WTC11 (cell line): Measurements from ENCODE around the gene ADAM19.

Source experiments
- FOXJ3 ChIP-seq: sonication (generic); formaldehyde crosslinking; IDR thresholded peaks from 2 replicates; pipeline ENCODE4 v1.9.0; 2021; ENCODE audit warnings: missing genetic modification reagents, mild to moderate bottlenecking, borderline replicate concordance
- MAX ChIP-seq: sonication (generic); formaldehyde crosslinking; IDR thresholded peaks from 2 replicates; pipeline ENCODE4 v1.8.0; 2022; ENCODE audit warnings: mild to moderate bottlenecking, missing genetic modification reagents
- NR2C2 ChIP-seq: sonication (generic); formaldehyde crosslinking; IDR thresholded peaks from 2 replicates; pipeline ENCODE4 v1.8.0; 2022; ENCODE audit warnings: mild to moderate bottlenecking, missing genetic modification reagents
- SP1 ChIP-seq: sonication (generic); formaldehyde crosslinking; conservative IDR thresholded peaks from 2 replicates; pipeline ENCODE4 v1.8.1; 2022; ENCODE audit warnings: missing genetic modification reagents
- USF2 ChIP-seq: sonication (generic); formaldehyde crosslinking; IDR thresholded peaks from 2 replicates; pipeline ENCODE4 v1.8.1; 2023; ENCODE audit warnings: mild to moderate bottlenecking, missing genetic modification reagents, moderate library complexity
- TF ChIP-seq, protein P1 (sequence below): fragments of 200-600 bp; IDR thresholded peaks from 2 replicates; pipeline ENCODE4 v1.8.0; 2022; ENCODE audit warnings: antibody characterized with exemption
- TF ChIP-seq, protein P2 (sequence below): sonication (generic); formaldehyde crosslinking; IDR thresholded peaks from 2 replicates; pipeline ENCODE4 v1.8.0; 2022; ENCODE audit warnings: mild to moderate bottlenecking, missing genetic modification reagents

- TF ChIP-seq, protein P1, sequence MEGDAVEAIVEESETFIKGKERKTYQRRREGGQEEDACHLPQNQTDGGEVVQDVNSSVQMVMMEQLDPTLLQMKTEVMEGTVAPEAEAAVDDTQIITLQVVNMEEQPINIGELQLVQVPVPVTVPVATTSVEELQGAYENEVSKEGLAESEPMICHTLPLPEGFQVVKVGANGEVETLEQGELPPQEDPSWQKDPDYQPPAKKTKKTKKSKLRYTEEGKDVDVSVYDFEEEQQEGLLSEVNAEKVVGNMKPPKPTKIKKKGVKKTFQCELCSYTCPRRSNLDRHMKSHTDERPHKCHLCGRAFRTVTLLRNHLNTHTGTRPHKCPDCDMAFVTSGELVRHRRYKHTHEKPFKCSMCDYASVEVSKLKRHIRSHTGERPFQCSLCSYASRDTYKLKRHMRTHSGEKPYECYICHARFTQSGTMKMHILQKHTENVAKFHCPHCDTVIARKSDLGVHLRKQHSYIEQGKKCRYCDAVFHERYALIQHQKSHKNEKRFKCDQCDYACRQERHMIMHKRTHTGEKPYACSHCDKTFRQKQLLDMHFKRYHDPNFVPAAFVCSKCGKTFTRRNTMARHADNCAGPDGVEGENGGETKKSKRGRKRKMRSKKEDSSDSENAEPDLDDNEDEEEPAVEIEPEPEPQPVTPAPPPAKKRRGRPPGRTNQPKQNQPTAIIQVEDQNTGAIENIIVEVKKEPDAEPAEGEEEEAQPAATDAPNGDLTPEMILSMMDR: no peak
- TF ChIP-seq MAX (CRISPR knock-in tag) (no peak), FOXJ3 (CRISPR knock-in tag) (no peak), USF2 (CRISPR knock-in tag) (no peak), SP1 (CRISPR knock-in tag) (no peak), NR2C2 (CRISPR knock-in tag) (no peak)
- TF ChIP-seq, protein P2, sequence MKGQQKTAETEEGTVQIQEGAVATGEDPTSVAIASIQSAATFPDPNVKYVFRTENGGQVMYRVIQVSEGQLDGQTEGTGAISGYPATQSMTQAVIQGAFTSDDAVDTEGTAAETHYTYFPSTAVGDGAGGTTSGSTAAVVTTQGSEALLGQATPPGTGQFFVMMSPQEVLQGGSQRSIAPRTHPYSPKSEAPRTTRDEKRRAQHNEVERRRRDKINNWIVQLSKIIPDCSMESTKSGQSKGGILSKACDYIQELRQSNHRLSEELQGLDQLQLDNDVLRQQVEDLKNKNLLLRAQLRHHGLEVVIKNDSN (CRISPR knock-in tag): no peak
These were observed 36.2 kb upstream of the ADAM19 start for GRCh38 chr5:157611571-157612476.
